NCI-H82 treated with DMSO at 0.1 percent for 48 hours (cell line): ENCODE data around the gene PCSK4.
A peak's percentile ranks its signal among the peaks of the same experiment; 100 is the strongest.

Experiments used
- DNase-seq: peaks from one replicate; lab custom pipeline; 2025; ENCODE audit not compliant: unreplicated experiment; lab: John Stamatoyannopoulos, UW

The PCSK4 gene

GRCh38 chr19:1457031-1457739 is 33.0 kb downstream of the PCSK4 start:
- DNase-seq: no peak

- no peak for DNase-seq
These were observed 33.8 kb downstream of the PCSK4 start for GRCh38 chr19:1456121-1456900.

DNA sequence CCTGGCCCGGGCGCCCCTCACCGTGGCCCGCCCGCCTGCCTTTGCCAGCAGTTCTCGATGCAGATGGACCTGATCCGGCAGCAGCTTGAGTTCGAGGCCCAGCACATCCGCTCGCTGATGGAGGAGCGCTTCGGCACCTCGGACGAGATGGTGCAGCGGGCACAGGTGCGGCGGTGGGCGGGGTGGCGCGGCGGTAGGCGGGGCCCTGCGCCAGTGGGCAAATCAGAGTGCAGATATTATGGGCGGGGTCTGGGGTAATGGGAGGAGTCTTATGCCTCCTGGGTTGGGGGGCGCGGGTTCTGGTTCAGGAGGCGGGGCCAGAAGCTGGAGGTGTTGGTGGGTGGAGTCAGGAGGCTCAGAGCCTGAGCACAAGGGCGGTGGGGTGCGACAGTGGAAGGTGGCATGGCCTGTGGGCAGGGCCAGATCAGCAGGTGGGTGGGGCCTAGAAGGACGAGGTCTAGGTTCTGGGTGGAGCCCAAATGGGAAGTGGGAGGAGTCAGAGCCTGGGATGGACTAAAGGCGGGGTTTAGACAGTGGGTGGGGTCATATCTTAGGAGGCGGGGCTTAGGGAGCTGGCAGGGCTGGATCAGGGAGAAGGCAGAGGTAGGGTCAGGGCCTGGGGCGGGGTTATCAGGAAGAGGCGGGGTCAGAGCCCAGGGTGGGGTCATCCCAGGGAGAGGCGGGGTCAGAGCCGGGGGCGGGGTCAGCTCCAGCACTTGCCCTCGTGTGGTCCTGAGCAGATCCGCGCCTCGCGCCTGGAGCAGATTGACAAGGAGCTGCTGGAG is 34.6 kb downstream of the PCSK4 start:
- peak; percentile 41 for DNase-seq

GRCh38 chr19:1455002-1455335 is 35.2 kb downstream of the PCSK4 start:
- no peak for DNase-seq

DNA sequence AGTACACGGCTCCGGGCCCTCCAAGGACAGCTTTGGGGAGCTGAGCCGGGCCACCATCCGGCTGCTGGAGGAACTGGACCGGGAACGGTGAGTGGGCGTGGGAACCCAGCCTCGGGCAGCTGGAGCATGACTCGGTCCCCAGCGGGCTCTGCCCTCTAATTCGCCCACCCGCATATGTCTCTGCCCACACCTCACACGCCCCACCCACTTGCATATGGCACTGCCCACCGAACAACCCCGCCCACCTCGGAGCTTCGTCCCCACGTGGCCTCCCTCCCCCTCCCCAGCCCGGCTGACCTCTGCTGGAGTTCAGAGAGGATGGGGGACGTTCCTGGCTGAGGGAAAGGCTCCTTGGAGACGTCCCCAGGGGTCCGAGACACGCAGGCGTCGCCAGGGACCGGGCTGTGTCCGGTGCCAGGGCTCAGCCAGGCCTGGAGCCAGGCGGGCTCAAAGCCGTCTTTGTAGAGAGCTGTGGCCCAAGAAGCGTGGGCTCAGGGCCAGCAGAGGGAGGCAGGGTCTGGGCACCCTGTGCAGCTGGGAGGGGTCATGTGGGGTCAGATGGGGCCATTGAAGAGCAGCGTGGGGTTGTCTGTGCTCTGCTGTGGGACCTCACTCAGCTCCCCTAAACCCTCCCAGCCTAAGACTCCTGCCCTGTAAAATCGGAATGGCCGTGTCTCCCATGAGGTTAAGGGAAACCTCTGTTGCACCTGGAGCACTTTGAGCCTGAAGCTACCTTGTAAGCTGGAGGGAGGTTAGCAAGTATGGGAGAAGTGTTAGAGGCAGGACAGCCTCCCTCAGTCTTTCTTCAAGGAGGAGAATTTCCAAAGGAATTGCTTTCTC is 36.4 kb downstream of the PCSK4 start:
- peak; percentile 20 for DNase-seq

- no peak for DNase-seq
These were observed 37.2 kb downstream of the PCSK4 start for GRCh38 chr19:1452802-1453524.

DNA sequence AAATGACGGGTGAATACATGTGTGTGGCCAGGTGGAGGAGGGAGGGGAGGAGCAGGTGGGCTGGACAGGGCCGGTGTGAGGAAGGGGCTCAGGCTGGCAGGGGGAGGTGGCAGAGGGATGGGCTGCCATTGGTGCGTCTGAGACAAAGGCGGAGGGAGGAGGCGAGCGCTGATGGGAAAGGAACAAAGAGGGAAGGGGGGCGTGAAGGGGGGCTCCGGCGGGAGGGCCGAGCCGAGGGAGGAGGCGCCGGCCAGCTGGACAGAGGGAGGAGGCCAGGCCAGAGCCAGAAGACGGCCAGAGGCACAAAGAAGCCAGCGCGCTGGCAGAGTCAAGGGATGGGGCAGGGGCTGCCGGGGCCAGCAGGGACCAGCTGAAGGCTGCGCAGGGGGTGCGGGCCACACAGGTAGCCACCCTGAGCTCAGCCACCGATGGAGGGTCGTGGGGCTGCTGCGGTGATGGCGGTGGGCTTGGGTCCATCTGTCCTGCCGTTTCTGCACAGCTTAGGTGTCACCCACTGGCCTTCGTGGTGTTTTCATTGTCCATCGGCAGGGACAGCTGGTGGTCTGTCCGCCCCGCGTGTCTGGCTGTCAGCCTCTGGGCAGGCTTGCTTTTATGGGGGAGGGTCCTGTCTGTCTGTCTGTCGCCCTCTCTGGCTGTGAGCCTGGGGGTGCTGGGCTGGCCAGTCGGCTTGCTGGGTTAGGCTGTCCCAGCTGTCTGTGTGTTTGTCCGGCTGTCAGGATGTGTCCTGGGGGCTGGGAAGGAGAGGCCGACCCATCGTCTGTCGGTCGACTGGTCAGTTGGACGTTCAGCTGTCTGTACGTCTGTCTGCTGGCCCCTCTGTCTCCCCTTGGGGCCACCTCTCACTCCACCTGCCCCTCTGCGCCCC is 38.0 kb downstream of the PCSK4 start:
- DNase-seq: no peak

- DNase-seq: no peak
These were observed 39.1 kb downstream of the PCSK4 start for GRCh38 chr19:1450735-1451731.

- DNase-seq: peak; percentile 10
These were observed 40.4 kb downstream of the PCSK4 start, which contains the start of gene APC2 for GRCh38 chr19:1449467-1450442. APC2 (plus strand) TSS chr19:1450121; CDS start chr19:1453002, 2,881 bp downstream.

GRCh38 chr19:1447944-1448343 is 42.2 kb downstream of the PCSK4 start:
- DNase-seq: no peak

DNA sequence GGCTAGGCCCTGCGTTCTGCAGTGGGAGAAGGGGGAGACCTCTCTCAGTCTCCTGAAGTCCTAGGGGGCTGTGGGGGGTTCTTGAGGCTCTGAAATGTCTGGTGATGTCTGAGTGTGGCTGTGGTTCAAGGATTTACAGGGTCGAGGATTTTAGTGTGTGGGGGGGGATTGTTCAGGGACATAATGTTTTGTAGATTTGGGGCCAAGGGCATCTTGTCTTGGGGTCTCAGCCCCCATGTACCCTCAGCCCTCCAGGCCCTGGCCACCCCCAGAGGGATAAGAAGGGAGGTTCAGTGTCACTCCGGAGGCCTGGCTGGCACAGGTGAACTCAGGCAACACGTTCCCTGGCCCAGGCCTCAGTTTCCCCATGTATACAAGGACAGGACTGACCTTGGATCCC is 42.6 kb downstream of the PCSK4 start:
- DNase-seq: no peak

GRCh38 chr19:1446713-1447481 is 43.3 kb downstream of the PCSK4 start:
- DNase-seq: no peak

DNA sequence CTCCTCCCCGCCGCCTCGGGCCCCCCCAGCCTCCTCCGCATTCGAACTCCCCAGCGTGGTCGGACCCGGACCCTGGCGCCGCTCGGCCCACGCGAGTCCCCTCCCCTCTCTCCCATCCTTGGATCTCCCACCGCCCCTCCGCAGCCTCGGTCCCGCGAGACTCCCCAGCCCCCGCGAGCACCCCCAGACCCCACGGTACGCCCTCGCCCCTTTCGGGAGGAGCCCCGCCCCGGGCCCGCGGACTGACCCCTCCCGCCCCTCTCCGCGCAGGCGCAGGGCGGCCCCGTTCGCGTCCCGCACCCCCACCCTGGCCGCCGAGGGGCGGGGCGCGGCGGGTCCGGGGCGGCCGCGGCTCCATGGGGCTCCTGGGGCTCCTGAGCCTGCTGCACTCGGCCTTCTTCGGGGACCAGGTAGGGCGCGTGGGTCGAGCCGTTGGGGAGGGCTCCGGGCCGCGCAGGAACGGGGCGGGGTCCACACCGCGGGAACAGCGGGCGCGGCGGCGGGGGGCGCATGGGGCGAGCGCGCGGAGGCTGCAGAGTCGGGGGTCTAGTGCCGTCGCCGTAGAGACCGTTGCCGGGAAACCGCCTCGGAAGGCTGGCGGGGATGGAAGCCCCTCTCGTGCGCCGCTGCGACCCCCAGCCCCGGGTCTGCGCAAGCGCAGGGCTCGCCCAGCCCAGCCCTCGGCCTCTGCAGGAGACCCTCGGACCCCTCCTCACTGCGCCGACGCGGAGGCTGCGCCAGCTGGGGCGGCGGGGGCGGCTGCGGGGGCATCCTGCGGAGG is 44.0 kb downstream of the PCSK4 start:
- DNase-seq: no peak

DNA sequence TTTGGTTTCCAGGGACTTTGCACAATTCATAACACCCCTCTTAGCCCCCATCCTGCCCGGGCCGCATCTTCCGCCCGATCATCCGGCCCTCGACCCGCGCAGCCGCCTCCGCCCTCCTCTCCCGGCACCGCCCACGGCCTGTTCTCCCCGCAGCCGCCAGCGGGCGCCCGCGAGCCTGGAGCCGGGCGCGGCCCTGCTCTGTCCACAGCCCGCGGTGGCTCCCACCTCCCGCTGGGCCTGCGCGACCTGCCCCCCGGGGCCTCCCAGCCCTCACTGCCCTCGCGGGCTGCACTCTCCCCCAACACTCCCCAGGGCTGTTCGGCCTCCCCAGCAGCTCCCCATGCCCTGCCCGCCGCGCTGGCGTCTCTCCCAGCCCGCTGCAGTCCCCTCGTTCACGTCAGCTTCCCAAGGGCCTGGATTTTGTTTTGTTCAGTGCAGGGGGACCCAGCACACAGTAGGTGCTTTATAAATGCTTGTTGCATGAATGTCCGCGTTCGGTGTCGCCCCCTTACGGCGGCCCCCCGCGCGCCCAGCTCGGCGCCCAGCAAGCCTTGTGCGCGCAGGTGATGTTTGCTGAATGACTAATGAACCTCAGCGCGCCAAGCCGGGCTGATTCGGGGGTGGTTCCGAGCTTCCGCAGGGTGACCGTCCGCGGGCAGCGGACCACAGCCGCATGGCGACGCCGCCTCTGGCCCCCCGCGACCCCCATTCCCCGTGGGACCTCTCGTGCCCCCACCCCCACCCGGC is 44.8 kb downstream of the PCSK4 start:
- no peak for DNase-seq
